GM18499 (cell line): Measurements from ENCODE around the gene TIGD2.
A peak's percentile ranks its signal among the peaks of the same experiment; 100 is the strongest.

Experiments
- ATAC-seq: cut with Tn5 transposase; IDR thresholded peaks from one replicate; pipeline ENCODE4 v1.9.1; 2021; ENCODE audit warnings: moderate number of reproducible peaks; ENCODE audit not compliant: insufficient read depth, unreplicated experiment

TIGD2 gene

GRCh38 chr4:89158884-89159503, 47.7 kb downstream of the TIGD2 start:
- peak; percentile 55 for ATAC-seq

- no peak for ATAC-seq
These were observed 49.5 kb downstream of the TIGD2 start for GRCh38 chr4:89160806-89161205.

GRCh38 chr4:89161841-89162240, 50.5 kb downstream of the TIGD2 start:
- ATAC-seq = no peak

- no peak for ATAC-seq
These were observed 51.2 kb downstream of the TIGD2 start for GRCh38 chr4:89162496-89162895.

- no peak for ATAC-seq
These were observed 51.7 kb downstream of the TIGD2 start for GRCh38 chr4:89162987-89163386.

GRCh38 chr4:89164400-89164799, 53.1 kb downstream of the TIGD2 start:
- ATAC-seq = no peak
